ENCODE data around the gene U2AF2. TPM values are rescaled to one million over a fixed set of nuclear protein-coding genes. Genes with fewer than 3 reads are reported as not detected.

U2AF2 gene
- polyA plus RNA-seq, 1 donor (not counting 4 experiments of a cell fraction or from before 2014, with no cell fraction given) = 109 TPM

GRCh38 chr19:55673465-55673864, 18.6 kb downstream of the U2AF2 start:
- TF ChIP-seq CTCF (optimal IDR thresholded peaks at IDR 0.05 in 1 of 3, IDR thresholded peaks at IDR 0.05 in 1 of 3, conservative IDR thresholded peaks at IDR 0.05 in 1 of 3; ENCODE audit: extremely low read depth in 1 of 3, insufficient read depth in 2 of 3, low read length in 3 of 3) = no peak
- no peak for TF ChIP-seq EZH2 (IDR thresholded peaks at IDR 0.05; ENCODE audit: low read length)
- no peak overlapping the region for H3K4me2 ChIP-seq (ENCODE audit: control insufficient read depth, extremely low read depth, insufficient read depth, low read depth, low read length)
- no peak overlapping the region for H2AFZ ChIP-seq (ENCODE audit: control insufficient read depth, low read length)
- no peaks in the 10 kb centered on the region for H3K9me1 ChIP-seq (ENCODE audit: control insufficient read depth, extremely low read depth, insufficient read depth, low read length)
- FAIRE-seq (no peak), DNase-seq (ENCODE audit: low read depth, low spot score) (no peak)
- peaks cover 85% of the 10 kb centered on the region for H3K79me2 ChIP-seq (ENCODE audit: control insufficient read depth, insufficient read depth, low read length)
- H3K4me1 ChIP-seq (ENCODE audit: control insufficient read depth, extremely low read depth, insufficient read depth, low read length) = peaks cover 19% of the 10 kb centered on the region
- no peak overlapping the region for H3K4me3 ChIP-seq (ENCODE audit: control insufficient read depth in 2 of 3, extremely low read depth in 1 of 3, insufficient read depth in 2 of 3, low read depth in 1 of 3, low read length in 3 of 3)
- H3K9ac ChIP-seq (ENCODE audit: control insufficient read depth, extremely low read depth, insufficient read depth, low read length) = no peak overlapping the region
- no peak overlapping the region for H3K27ac ChIP-seq (ENCODE audit: control insufficient read depth, insufficient read depth, low read length)
- dilution Hi-C loops (cut with MboI; ENCODE audit: extremely low pct_ligation_motif_present, low sequenced_read_pairs) = no loop called here
- H4K20me1 ChIP-seq (ENCODE audit: control insufficient read depth, extremely low read depth, insufficient read depth, low read length) = peaks cover 28% of the 10 kb centered on the region
- no peaks in the 10 kb centered on the region for H3K9me3 ChIP-seq (ENCODE audit: control insufficient read depth, low read depth, low read length)
- peaks cover 27 to 29% of the 10 kb centered on the region in 2 experiments for H3K36me3 ChIP-seq (ENCODE audit: control insufficient read depth in 2 of 2, extremely low read depth in 1 of 2, insufficient read depth in 2 of 2, low read length in 2 of 2)
- no peaks in the 10 kb centered on the region for H3K27me3 ChIP-seq (ENCODE audit: control insufficient read depth, extremely low read depth, insufficient read depth, low read length)

DNA sequence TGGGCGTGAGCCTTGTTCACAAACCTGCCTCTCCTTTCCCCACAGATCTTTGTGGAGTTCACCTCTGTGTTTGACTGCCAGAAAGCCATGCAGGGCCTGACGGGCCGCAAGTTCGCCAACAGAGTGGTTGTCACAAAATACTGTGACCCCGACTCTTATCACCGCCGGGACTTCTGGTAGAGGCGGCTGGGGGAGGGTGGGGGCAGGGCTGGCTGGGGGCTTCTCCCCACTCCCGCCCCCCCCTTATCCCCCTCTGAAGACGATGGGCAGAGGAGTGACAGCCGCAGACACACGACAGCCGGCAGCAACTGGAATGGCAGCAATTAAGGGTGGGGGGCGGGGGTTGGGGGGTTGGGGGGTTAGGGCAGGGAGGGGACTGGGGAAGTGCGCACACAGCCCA, 19.1 kb downstream of the U2AF2 start:
- H3K36me3 ChIP-seq (ENCODE audit: control insufficient read depth in 2 of 2, extremely low read depth in 1 of 2, insufficient read depth in 2 of 2, low read length in 2 of 2) = peaks cover 27 to 31% of the 10 kb centered on the region in 2 experiments
- FAIRE-seq = no peak

More for the DNA sequence above, 19.1 kb downstream of the U2AF2 start:
- H3K4me2 ChIP-seq (ENCODE audit: control insufficient read depth, extremely low read depth, insufficient read depth, low read depth, low read length) = no peak overlapping the region
- peaks cover 85% of the 10 kb centered on the region for H3K79me2 ChIP-seq (ENCODE audit: control insufficient read depth, insufficient read depth, low read length)
- H3K27me3 ChIP-seq (ENCODE audit: control insufficient read depth, extremely low read depth, insufficient read depth, low read length) = no peaks in the 10 kb centered on the region
- peaks cover 26% of the 10 kb centered on the region for H4K20me1 ChIP-seq (ENCODE audit: control insufficient read depth, extremely low read depth, insufficient read depth, low read length)
- no peak overlapping the region for H3K4me3 ChIP-seq (ENCODE audit: control insufficient read depth in 2 of 3, extremely low read depth in 1 of 3, insufficient read depth in 2 of 3, low read depth in 1 of 3, low read length in 3 of 3)
- no peaks in the 10 kb centered on the region for H3K9me3 ChIP-seq (ENCODE audit: control insufficient read depth, low read depth, low read length)
- no peaks in the 10 kb centered on the region for H3K9me1 ChIP-seq (ENCODE audit: control insufficient read depth, extremely low read depth, insufficient read depth, low read length)
- no peak overlapping the region for H3K9ac ChIP-seq (ENCODE audit: control insufficient read depth, extremely low read depth, insufficient read depth, low read length)
- DNase-seq (ENCODE audit: low read depth, low spot score) = no peak
- dilution Hi-C loops (cut with MboI; ENCODE audit: extremely low pct_ligation_motif_present, low sequenced_read_pairs) = no loop called here
- TF ChIP-seq CTCF (optimal IDR thresholded peaks at IDR 0.05 in 1 of 3, IDR thresholded peaks at IDR 0.05 in 1 of 3, conservative IDR thresholded peaks at IDR 0.05 in 1 of 3; ENCODE audit: extremely low read depth in 1 of 3, insufficient read depth in 2 of 3, low read length in 3 of 3) = no peak
- TF ChIP-seq EZH2 (IDR thresholded peaks at IDR 0.05; ENCODE audit: low read length) = no peak
- H3K27ac ChIP-seq (ENCODE audit: control insufficient read depth, insufficient read depth, low read length) = no peak overlapping the region
- H2AFZ ChIP-seq (ENCODE audit: control insufficient read depth, low read length) = no peak overlapping the region
- peaks cover 19% of the 10 kb centered on the region for H3K4me1 ChIP-seq (ENCODE audit: control insufficient read depth, extremely low read depth, insufficient read depth, low read length)

All from keratinocyte (primary cell).